GM19099 (cell line): ENCODE results near the gene ZMAT3.

Experiments used
- POLR2A ChIP-seq: IDR thresholded peaks from 3 replicates; pipeline ENCODE4 v1.6.1; 2011; ENCODE audit warnings: low read depth; ENCODE audit not compliant: insufficient read length; ENCODE audit errors: extremely low read depth

Gene ZMAT3

GRCh38 chr3:178987745-178988144 lies 83.9 kb downstream of the ZMAT3 start:
- no peak for TF ChIP-seq POLR2A

GRCh38 chr3:178986456-178986855 lies 85.2 kb downstream of the ZMAT3 start:
- no peak for TF ChIP-seq POLR2A

- no peak for TF ChIP-seq POLR2A
These were observed 89.5 kb downstream of the ZMAT3 start for GRCh38 chr3:178982137-178982536.

GRCh38 chr3:178975320-178975719 lies 96.3 kb downstream of the ZMAT3 start:
- no peak for TF ChIP-seq POLR2A

- TF ChIP-seq POLR2A, result no peak
These were observed 100.0 kb downstream of the ZMAT3 start for GRCh38 chr3:178971614-178972013.

GRCh38 chr3:178969004-178969700 lies 102.5 kb downstream of the ZMAT3 start:
- TF ChIP-seq POLR2A, result no peak
